GM21367 (cell line): Measurements from ENCODE around the gene GARNL3.

Source experiments
- ATAC-seq: cut with Tn5 transposase; IDR thresholded peaks from one replicate; pipeline ENCODE4 v1.9.1; 2021; ENCODE audit not compliant: unreplicated experiment

GARNL3 gene

GRCh38 chr9:127370672-127371648, 106.4 kb downstream of the GARNL3 start:
- no peak for ATAC-seq

GRCh38 chr9:127380479-127380878, 115.9 kb downstream of the GARNL3 start:
- no peak for ATAC-seq

GRCh38 chr9:127382541-127382940, 118.0 kb downstream of the GARNL3 start:
- no peak for ATAC-seq

GRCh38 chr9:127384016-127384730, 119.6 kb downstream of the GARNL3 start:
- no peak for ATAC-seq

GRCh38 chr9:127384901-127385300, 120.3 kb downstream of the GARNL3 start:
- no peak for ATAC-seq

- ATAC-seq = no peak
These were observed 121.7 kb downstream of the GARNL3 start for GRCh38 chr9:127386249-127386648.

- ATAC-seq = no peak
These were observed 122.4 kb downstream of the GARNL3 start for GRCh38 chr9:127386981-127387380.

GRCh38 chr9:127388037-127388855, 123.7 kb downstream of the GARNL3 start:
- ATAC-seq = peak; percentile 67

- no peak for ATAC-seq
These were observed 124.3 kb downstream of the GARNL3 start for GRCh38 chr9:127388856-127389238.

GRCh38 chr9:127389381-127390247, 125.0 kb downstream of the GARNL3 start:
- ATAC-seq = no peak

- no peak for ATAC-seq
These were observed 125.6 kb downstream of the GARNL3 start for GRCh38 chr9:127390248-127390545.

- no peak for ATAC-seq
These were observed 126.0 kb downstream of the GARNL3 start for GRCh38 chr9:127390563-127390962.

GRCh38 chr9:127392166-127392565, 127.6 kb downstream of the GARNL3 start:
- no peak for ATAC-seq

- ATAC-seq = no peak
These were observed 128.4 kb downstream of the GARNL3 start for GRCh38 chr9:127392976-127393375.

- no peak for ATAC-seq
These were observed 129.1 kb downstream of the GARNL3 start for GRCh38 chr9:127393645-127394044.

- ATAC-seq = no peak
These were observed 131.1 kb downstream of the GARNL3 start for GRCh38 chr9:127395497-127396252.

GRCh38 chr9:127396253-127396807, 131.8 kb downstream of the GARNL3 start:
- ATAC-seq = no peak

GRCh38 chr9:127396808-127397645, 132.5 kb downstream of the GARNL3 start, which contains the start of gene SLC2A8:
SLC2A8 (plus strand) TSS chr9:127397169; CDS start chr9:127397231, 62 bp downstream.
- peak; percentile 92 for ATAC-seq
